Measurements from ENCODE around the gene ADAM12. TPM values are rescaled to one million over a fixed set of nuclear protein-coding genes. Genes with fewer than 3 reads are reported as not detected.

ADAM12 gene
- total and polyA plus RNA-seq, 2 experiments from 2014 or later, result 0.13 to 0.87 TPM

- no peak for ATAC-seq
- H3K4me1 ChIP-seq (ENCODE audit: insufficient read depth), result no peaks in the 10 kb centered on the region
- H3K27me3 Mint-ChIP-seq (ENCODE audit: insufficient read depth, low read depth, poor library complexity), result no peaks in the 10 kb centered on the region
- no peaks in the 10 kb centered on the region for H3K27me3 ChIP-seq (ENCODE audit: insufficient read depth)
- TF ChIP-seq CREB1 (CRISPR knock-in tag; IDR thresholded peaks at IDR 0.05; ENCODE audit: low read depth), result no peak
- no peak for TF ChIP-seq EZH2phosphoT487 (IDR thresholded peaks at IDR 0.05; ENCODE audit: unreplicated experiment)
- no peak for TF ChIP-seq ETS1 (IDR thresholded peaks at IDR 0.05)
- no peak for TF ChIP-seq STAT1 (IDR thresholded peaks at IDR 0.05; ENCODE audit: unreplicated experiment)
- no peak for TF ChIP-seq ZNF114 (CRISPR knock-in tag; IDR thresholded peaks at IDR 0.05)
- TF ChIP-seq POLR2AphosphoS5 (IDR thresholded peaks at IDR 0.05; ENCODE audit: low read depth), result no peak
- no peak for TF ChIP-seq EZH2 (IDR thresholded peaks at IDR 0.05; ENCODE audit: low read depth, unreplicated experiment)
- no peak for TF ChIP-seq REST (IDR thresholded peaks at IDR 0.05; ENCODE audit: unreplicated experiment)
- no peak for TF ChIP-seq JUNB (IDR thresholded peaks at IDR 0.05; ENCODE audit: unreplicated experiment)
- TF ChIP-seq ZNF462 (CRISPR knock-in tag; IDR thresholded peaks at IDR 0.05), result no peak
- TF ChIP-seq NANOG (IDR thresholded peaks at IDR 0.05; ENCODE audit: borderline replicate concordance), result no peak
- TF ChIP-seq CTCF (conservative IDR thresholded peaks at IDR 0.05; ENCODE audit: low read depth in 2 of 2), result no peak
- no peak for TF ChIP-seq ZNF331 (CRISPR knock-in tag; IDR thresholded peaks at IDR 0.05; ENCODE audit: low read depth)
- no peaks in the 10 kb centered on the region for H3F3A ChIP-seq (replicated peaks; ENCODE audit: low read depth)
- H3K36me3 Mint-ChIP-seq (ENCODE audit: low read depth), result no peaks in the 10 kb centered on the region
- H3K9me2 ChIP-seq (ENCODE audit: insufficient read depth), result 0 out of 2 replicates have a peak, but pooled peaks cover 3% of the 10 kb centered on the region
- DNase-seq (ENCODE audit: low spot score), result no peak
- H3K4me3 Mint-ChIP-seq, result no peak overlapping the region
- no peak overlapping the region for H3K27ac ChIP-seq (ENCODE audit: low read depth)
- no peak overlapping the region for H3K4me2 ChIP-seq
- peaks cover 5% of the 10 kb centered on the region; the same call in 2 of the 3 replicates for H3K9me3 Mint-ChIP-seq
- H3K27ac Mint-ChIP-seq, result no peak overlapping the region
- no peak overlapping the region for H2AFZ ChIP-seq
- no peaks in the 10 kb centered on the region for H3K4me1 Mint-ChIP-seq
- no peaks in the 10 kb centered on the region for H4K20me1 ChIP-seq (replicated peaks; ENCODE audit: insufficient read depth)
- no peaks in the 10 kb centered on the region for H3K36me3 ChIP-seq (ENCODE audit: insufficient read depth)
- no peaks in the 10 kb centered on the region for H3K79me2 ChIP-seq (replicated peaks; ENCODE audit: insufficient read depth)
- no peak overlapping the region for H3K4me3 ChIP-seq
Observed at GRCh38 chr10:126074291-126074690, 314.0 kb downstream of the ADAM12 start.
